KOPT-K1 (cell line): ENCODE results near the gene DEUP1.
"Not testable (repeated sequence)": the region's sequence is repeated elsewhere in the genome, so short reads cannot be mapped to it uniquely, and the experiment has no call there.

Experiments used
- H3K27ac ChIP-seq: fragments of 200-600 bp; sonication (generic); 2 replicates; pipeline ENCODE4 v1.5.1; 2016; ENCODE audit warnings: antibody characterized with exemption, mild to moderate bottlenecking, low read depth, low read length; ENCODE audit not compliant: poor library complexity, severe bottlenecking
- H3K36me3 ChIP-seq: fragments of 200-600 bp; sonication (generic); 2 replicates; pipeline ENCODE4 v1.5.1; 2017; ENCODE audit warnings: antibody characterized with exemption, mild to moderate bottlenecking, low read length, moderate library complexity; ENCODE audit not compliant: insufficient read depth
- H3K9me3 ChIP-seq: fragments of 200-600 bp; sonication (generic); 2 replicates; pipeline ENCODE4 v1.5.1; 2017; ENCODE audit warnings: antibody characterized with exemption, low read length, mild to moderate bottlenecking; ENCODE audit not compliant: insufficient read depth, poor library complexity, severe bottlenecking

The DEUP1 gene

GRCh38 chr11:93330446-93330984 is at the start of gene DEUP1:
Gene DEUP1 (plus strand): TSS chr11:93330742. CDS start chr11:93332260, 1,518 bp downstream.
- Histone ChIP-seq H3K27ac (no peak within 1 kb of the TSS), H3K9me3 (no peaks in the 10 kb centered on the region), H3K36me3 (no peaks in the 10 kb centered on the region)

- H3K27ac ChIP-seq: no peak overlapping the region
- H3K9me3 ChIP-seq: no peaks in the 10 kb centered on the region
- H3K36me3 ChIP-seq: no peaks in the 10 kb centered on the region
Observed at GRCh38 chr11:93285430-93285829, 45.1 kb upstream of the DEUP1 start.

GRCh38 chr11:93287434-93287833 is 43.1 kb upstream of the DEUP1 start:
- H3K36me3 ChIP-seq: no peaks in the 10 kb centered on the region
- H3K9me3 ChIP-seq: no peaks in the 10 kb centered on the region
- H3K27ac ChIP-seq: no peak overlapping the region

- Histone ChIP-seq H3K27ac (no peak overlapping the region), H3K36me3 (no peaks in the 10 kb centered on the region), H3K9me3 (no peaks in the 10 kb centered on the region)
Observed at GRCh38 chr11:93288079-93288478, 42.5 kb upstream of the DEUP1 start.

- Histone ChIP-seq H3K27ac (no peak overlapping the region), H3K36me3 (no peaks in the 10 kb centered on the region), H3K9me3 (no peaks in the 10 kb centered on the region)
Observed at GRCh38 chr11:93288767-93289166, 41.8 kb upstream of the DEUP1 start.

- H3K36me3 ChIP-seq: no peaks in the 10 kb centered on the region
- H3K9me3 ChIP-seq: no peaks in the 10 kb centered on the region
- H3K27ac ChIP-seq: no peak overlapping the region
Observed at GRCh38 chr11:93289782-93290463, 40.6 kb upstream of the DEUP1 start.

GRCh38 chr11:93291110-93291509 is 39.4 kb upstream of the DEUP1 start:
- Histone ChIP-seq H3K27ac (no peak overlapping the region), H3K36me3 (no peaks in the 10 kb centered on the region), H3K9me3 (no peaks in the 10 kb centered on the region)

- H3K36me3 ChIP-seq: no peaks in the 10 kb centered on the region
- H3K9me3 ChIP-seq: no peaks in the 10 kb centered on the region
Observed at GRCh38 chr11:93291898-93292297, 38.6 kb upstream of the DEUP1 start.

GRCh38 chr11:93295921-93296575 is 34.5 kb upstream of the DEUP1 start:
- Histone ChIP-seq H3K36me3 (no peaks in the 10 kb centered on the region), H3K9me3 (no peaks in the 10 kb centered on the region), H3K27ac (no peak overlapping the region)

More at GRCh38 chr11:93291898-93292297, 38.6 kb upstream of the DEUP1 start:
- H3K27ac ChIP-seq: no peak overlapping the region

GRCh38 chr11:93303689-93304088 is 26.9 kb upstream of the DEUP1 start:
- H3K27ac ChIP-seq: no peak overlapping the region
- H3K36me3 ChIP-seq: no peaks in the 10 kb centered on the region

GRCh38 chr11:93314399-93314798 is 16.1 kb upstream of the DEUP1 start:
- H3K27ac ChIP-seq, H3K36me3 ChIP-seq: not testable (repeated sequence)
- H3K9me3 ChIP-seq: peaks cover 24% of the 10 kb centered on the region

More at GRCh38 chr11:93303689-93304088, 26.9 kb upstream of the DEUP1 start:
- H3K9me3 ChIP-seq: no peaks in the 10 kb centered on the region

- Histone ChIP-seq H3K27ac (no peak overlapping the region), H3K36me3 (no peaks in the 10 kb centered on the region), H3K9me3 (peaks cover 16% of the 10 kb centered on the region)
Observed at GRCh38 chr11:93319224-93319839, 11.2 kb upstream of the DEUP1 start.

GRCh38 chr11:93320230-93320629 is 10.3 kb upstream of the DEUP1 start:
- peaks cover 11% of the 10 kb centered on the region for H3K9me3 ChIP-seq
- H3K27ac ChIP-seq: no peak overlapping the region
- H3K36me3 ChIP-seq: no peaks in the 10 kb centered on the region

GRCh38 chr11:93322207-93322606 is 8.3 kb upstream of the DEUP1 start:
- H3K9me3 ChIP-seq: peaks cover 11% of the 10 kb centered on the region
- H3K27ac ChIP-seq: no peak overlapping the region

GRCh38 chr11:93323747-93324146 is 6.8 kb upstream of the DEUP1 start:
- H3K27ac ChIP-seq: no peak overlapping the region
- peaks cover 8% of the 10 kb centered on the region for H3K9me3 ChIP-seq
- H3K36me3 ChIP-seq: no peaks in the 10 kb centered on the region

More at GRCh38 chr11:93322207-93322606, 8.3 kb upstream of the DEUP1 start:
- no peaks in the 10 kb centered on the region for H3K36me3 ChIP-seq
